Endometrial microvascular endothelial cells (primary cell): ENCODE data around the gene HAUS8. TPM values are rescaled to one million over a fixed set of nuclear protein-coding genes. Genes with fewer than 3 reads are reported as not detected.

Experiments used
- in situ Hi-C: cut with HindIII; loops from 2 replicates; pipeline ENCODE4 v1.10.0; 2017; ENCODE audit warnings: low sequenced_read_pairs, low pct_unique_long_range_greater_than_20kb; ENCODE audit errors: inconsistent ontology term
- total RNA-seq: library from RNA; depleted of rRNA; stranded (reverse); fragments of >200 nt; gene quantifications from one replicate; pipeline ENCODE4 v1.2.3, GENCODE V29; 2015; ENCODE audit errors: inconsistent ontology term

HAUS8 gene
- total RNA-seq, 1 donor from 2014 or later = 14.2 TPM

DNA sequence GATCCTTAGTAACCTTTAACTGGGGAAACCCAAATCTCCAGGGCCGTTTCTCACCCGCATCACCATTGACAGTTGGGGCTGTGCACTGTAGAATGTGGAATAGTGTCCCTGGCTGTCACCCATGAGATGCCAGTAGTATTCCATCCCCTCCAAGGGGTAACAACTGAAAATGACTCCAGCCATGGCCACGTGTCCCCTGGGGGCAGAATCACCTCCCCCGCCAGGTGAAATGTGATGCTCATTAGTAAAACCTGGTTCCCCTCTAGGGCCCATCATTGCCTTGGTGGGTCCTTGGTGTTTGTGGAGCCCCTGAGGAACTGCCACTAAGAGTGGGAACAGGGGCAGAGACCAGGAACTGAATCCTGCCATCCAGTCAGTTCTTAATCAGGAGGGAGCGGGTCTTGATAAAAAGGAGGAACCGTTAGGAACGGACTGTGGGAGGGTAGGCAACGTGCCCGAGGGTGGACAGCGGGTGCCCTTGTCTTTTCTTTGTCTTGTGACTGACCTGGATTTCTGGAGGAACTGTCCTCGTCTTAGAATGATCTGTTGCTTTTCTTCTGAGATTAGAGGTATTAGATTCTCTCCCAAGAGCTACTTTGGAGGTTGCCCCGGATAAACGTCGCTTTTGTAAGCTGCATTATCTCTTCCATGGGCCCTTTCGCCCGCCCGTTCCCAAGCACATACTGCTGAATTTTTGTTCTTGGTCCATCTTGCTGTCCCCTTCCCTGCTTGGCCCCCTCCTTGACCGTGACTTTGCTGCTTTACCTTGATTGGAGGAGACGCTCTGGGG is 3.9 kb upstream of the HAUS8 start:
- in situ Hi-C loops = no loop called here

DNA sequence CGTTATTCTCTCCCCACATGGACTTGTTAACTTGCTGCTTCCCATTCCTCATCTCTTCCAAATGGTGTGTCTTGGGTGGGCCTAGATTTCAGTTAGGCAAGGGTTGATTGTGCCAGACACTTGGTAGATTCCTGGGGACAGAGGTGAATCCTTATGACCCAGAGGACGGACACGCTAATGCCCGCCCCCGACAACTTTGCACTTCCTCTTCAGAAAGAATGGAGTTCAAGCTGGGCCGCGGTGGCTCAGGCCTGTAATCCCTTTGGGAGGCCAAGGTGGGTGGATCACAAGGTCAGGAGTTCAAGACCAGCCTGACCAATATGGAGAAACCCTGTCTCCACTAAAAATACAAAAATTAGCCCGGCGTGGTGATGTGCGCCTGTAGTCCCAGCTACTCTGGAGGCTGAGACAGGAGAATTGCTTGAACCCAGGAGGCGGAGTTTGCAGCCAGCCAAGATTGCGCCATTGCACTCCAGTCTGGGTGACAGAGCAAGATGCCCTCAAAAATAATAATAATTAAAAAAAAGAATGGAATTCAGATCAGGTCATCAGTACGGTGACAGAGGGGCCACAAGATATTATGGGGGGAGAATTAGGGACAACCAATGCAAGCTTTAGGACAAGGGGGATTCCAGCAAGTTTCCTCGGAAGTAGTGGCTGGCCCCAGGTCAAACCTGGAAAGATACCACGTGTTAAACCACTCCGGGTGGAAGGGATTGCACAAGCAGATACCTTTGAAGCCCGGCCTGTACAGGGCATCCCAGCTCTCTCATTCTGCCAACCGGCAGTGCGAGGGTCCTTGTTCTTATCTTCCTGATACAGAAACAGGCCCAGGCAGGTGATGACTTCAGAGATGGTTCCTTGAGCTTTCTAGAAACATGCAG is 3.0 kb upstream of the HAUS8 start:
- in situ Hi-C loops = no loop called here

DNA sequence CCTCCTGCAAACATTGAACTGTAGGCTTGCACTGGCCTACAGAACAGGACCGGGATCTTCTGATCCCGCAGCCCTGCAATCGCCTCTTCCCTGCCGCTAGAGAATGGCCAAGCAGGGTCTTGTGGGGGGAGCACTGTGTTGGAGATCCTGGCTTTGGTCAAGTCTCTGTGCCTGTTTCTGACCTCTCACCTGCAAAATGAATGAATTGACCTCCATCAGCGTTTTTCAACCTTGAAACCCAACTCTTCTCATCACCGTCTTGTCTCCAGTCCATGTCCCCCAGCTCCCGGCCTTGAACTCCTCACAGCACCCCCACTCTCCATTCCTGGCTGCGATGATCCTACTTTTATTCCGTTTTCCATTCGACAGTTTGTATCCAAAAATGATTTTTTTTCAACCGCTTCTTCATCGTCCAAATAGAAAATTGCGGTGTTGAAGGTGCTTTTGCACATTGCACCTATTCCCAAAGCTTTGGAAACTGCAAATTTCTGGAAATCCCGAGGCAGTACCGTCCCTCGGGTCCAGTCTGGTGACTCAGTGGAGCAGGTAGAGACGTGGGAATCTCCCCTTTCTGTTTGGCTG is 2.3 kb upstream of the HAUS8 start:
- in situ Hi-C loops = no loop called here

DNA sequence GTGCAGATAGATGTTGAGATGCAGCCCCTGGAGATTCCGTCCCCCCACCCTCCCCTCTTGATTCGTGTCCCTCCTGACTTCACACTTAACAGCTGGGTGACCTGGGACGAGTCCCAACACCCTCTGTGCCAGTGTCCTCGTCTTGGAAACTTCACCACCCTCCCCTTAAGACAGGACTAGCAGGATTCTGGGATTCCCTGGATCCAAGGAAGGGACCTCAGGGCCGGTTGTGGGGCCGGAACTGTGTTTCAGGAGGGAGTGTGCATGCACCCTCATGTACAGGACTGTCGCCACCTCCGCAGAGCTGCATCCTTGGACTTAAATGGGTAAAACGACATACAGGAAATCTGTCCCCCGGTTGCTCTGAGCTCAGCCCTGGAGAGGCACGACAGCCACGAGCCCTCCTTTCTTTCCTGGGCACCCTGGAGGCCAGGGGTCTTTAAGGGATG is 1.3 kb upstream of the HAUS8 start:
- in situ Hi-C loops = no loop called here

DNA sequence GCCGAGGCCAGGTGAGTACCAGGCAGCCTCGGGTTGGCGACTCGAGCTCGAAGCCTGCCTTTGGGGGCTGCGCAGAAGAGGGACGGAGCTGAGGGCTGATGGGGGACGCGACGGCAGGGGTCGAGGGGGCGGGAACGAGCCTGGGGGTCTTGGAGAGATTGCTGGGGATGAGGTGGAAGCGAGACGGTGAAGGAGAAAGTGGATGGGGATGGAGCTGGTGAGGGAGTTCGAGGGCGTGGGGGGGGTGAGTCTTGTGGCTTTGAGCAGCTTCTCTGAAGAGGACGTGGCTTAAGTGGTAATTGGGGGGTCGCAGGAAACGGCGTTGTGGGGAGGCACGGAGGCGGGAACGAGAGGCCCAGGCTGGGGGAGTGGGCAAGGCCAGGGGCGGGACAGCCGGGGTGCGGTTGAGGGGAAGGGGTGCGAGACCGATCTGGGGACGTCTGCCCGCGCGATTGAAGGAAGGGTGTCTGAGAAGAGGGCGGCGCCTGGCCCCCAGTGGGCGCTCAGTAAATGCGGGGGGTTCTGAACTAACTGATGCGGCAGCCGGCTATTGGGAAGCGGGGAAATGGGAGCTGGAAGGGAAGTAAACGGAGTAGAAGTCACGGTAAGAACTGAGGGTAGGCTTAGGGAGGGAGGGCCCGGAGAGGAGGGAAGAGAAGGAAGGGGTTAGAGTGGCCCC is 751 bp upstream of the HAUS8 start:
- in situ Hi-C loops = no loop called here

DNA sequence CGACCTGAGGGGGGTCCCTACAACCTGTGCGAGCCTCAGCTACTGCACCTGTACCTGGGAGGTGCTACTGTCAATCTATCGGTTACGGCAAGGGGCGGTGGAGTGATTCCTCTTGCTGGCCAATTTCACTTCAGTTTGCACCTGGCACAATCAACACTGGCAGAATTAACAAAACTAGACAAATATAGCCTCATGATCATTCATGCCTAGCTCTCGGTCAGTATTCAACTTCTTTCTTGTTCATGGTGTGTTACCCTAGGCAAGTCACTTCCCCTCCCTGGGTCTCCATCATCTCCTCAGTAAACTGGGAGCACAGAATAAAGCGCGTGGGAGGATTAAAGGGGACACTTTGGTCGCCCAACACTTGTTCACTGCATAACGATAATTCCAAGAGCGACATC is 618 bp downstream of the HAUS8 start:
- in situ Hi-C loops = no loop called here

DNA sequence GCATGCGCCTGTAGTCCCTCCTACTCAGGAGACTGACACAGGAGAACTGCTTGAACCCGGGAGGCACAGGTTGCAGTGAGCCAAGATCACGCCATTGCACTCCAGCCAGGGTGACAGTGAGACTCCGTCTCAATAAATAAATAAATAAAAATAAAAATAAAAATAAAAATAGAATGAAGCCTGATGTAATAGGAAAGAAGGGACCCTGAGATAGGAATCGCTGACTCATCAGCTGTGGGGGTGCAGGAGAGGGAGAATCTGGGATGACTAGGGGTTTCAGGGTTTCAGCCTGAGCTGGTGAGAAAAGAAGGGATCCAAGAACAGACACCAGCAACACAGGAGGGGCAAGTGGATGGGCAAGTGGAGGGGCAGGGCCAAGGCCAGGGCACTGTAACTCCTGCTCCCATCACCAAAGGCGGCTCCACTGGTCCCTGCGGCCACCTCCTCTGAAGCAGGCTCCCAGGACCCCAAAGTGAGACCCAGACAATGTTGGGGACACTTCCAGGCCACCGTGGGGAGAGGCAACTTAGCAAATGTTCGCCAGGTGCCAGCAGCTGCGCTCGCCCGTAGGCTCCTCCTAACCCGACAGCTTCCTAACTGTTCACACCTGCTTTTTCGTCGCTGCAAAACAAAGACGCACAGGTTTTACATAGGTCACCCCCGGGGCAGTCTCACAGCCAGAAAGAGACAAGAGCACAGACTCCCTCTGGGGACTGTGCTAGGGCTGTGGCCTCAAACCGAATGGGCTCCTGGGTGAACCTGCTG is 1.2 kb downstream of the HAUS8 start:
- in situ Hi-C loops = no loop called here

DNA sequence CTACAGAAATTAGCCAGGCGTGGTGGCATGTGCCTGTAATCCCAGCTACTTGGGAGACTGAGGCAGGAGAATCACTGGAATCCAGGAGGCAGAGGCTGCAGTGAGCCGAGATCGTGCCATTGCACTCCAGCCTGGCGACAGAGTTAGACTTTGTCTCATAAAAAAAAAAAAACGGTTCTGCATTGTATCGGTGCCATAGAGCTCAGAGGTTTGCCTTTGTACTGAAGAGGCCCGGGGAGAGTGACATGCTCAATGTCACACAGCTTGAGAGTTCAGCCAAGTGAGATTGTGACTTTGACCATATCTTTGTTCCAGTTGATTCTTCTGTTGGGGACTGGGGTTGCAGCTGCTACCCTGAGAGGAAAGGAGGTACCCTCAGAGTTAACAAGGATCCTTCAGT is 4.3 kb downstream of the HAUS8 start:
- in situ Hi-C loops = no loop called here

DNA sequence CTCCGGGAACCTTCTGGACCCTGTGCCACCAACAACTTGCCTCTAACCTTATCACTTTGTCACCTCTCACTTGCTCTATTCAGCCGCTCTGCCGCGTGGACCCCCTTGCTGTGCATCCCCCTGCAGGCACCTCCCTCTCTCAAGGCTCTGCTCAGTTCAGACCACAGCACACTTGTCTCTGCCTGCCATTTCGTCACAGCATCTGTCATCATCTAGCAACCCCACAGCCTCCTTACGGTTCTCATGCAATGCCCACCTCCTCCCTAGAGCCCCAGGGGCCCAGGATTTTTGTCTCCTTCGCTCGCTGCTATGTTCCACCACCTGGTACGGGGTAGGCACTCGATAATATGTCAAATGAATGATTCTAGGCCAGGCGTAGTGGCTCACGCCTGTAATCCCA is 4.8 kb downstream of the HAUS8 start:
- in situ Hi-C loops = no loop called here

DNA sequence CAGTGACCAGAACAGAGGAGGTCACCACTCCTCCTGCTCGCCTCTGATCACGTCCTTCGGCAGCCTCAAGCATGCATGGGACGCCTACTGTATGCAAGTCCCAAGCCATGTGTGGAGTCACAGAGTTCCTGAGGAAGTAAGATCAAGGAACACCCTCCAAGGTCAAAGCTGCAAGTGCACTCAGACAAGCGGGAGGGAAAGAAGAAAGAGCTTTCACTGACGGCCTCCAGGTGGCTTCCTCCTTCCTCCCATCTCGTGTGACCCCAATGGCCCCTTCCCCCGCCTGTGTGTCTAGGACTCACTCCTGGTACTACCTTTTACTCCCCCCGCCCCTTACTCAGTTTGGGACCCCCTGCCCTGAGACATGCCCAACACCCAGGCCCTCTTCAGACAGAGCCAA is 6.1 kb downstream of the HAUS8 start:
- in situ Hi-C loops = no loop called here

DNA sequence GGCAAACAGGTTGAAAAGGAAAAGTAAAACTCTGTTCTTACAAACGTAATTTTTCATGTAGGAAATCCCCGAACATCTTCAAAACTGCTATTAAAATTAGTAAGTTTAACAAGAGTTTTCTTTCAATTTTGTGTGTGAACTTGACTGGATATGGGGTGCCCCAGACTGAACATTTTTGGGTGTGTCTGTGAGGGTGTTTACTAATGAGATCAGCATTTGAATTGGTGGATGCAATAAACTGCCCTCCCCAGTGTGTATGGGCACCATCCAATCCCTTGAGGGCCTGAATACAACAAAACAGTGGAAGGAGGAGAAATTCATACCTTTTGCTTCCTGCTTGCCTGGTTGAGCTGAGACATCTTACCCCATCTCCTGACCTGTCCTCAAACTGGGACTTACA is 11.8 kb downstream of the HAUS8 start:
- in situ Hi-C loops = no loop called here

DNA sequence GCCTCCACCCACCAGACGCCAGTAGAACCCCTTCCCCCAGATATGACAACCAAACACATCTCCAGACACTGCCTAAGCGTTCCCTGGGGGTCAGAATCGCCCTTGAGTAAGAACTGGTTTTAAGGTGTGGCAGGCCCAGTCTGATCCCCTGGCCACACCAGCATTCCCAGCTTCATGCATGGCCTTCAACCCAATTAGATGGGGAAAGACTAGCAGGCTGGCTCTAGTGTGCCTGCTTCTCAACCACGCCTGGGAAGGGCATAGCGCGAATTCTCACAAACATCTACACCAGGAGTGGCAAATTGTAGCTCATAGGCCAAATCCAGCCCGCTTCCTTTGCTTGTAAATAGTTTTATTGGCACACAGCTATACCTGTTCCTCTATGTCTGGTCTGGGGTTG is 13.6 kb downstream of the HAUS8 start:
- in situ Hi-C loops = no loop called here

DNA sequence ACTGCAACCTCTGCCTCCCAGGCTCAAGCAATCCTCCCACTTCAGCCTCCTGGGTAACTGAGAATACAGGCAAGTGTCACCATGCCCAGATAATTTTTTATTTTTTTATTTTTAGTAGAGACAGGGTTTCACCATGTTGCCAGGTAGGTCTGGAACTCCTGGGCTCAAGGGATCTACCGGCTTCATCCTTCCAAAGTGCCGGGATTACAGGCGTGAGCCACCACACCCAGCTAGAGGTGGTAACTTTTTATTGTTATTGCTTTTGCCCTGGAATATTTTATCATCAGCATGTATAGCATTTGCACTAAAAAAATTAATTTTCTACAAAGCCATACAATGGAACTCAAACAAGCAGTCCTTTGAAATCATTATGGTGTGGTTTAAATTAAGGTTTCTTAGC is 14.0 kb downstream of the HAUS8 start:
- in situ Hi-C loops = no loop called here

DNA sequence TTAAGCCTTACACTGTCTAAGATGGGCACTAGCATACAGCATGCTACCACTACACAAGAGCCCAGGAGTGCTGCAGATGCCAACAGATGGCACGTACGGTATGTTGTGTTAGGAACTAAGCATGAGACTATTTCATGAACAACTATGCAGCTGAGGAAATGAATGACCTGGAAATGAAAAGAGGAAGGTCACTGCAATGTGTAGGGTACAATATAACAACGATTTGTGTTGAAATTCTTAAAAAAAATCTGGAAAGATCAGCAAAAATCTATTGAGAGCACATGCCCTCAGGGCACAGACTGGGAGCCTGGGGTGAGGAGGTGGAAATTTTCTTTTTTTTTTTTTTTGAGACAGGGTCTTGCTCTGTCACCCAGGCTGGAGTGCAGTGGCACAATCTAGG is 14.4 kb downstream of the HAUS8 start:
- in situ Hi-C loops = no loop called here

DNA sequence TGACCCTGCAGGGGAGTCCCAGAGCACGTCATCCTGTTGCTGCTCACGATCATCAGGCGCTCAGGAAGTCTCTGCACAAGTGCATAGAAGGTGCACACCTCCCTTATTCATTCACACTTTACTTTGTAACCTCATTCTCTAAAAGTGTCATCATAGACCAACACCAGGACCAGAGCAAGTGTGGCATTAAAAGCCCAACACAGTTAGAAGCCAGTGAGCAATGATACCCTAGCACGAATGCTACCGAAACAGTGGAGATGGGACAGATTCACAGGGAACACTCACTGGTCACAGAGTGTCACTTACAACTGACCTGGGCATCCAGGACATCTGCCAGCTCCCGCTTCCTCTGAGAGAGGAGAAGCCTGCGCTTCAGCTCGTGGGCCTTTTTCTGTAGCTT is 17.0 kb downstream of the HAUS8 start:
- in situ Hi-C loops = no loop called here

DNA sequence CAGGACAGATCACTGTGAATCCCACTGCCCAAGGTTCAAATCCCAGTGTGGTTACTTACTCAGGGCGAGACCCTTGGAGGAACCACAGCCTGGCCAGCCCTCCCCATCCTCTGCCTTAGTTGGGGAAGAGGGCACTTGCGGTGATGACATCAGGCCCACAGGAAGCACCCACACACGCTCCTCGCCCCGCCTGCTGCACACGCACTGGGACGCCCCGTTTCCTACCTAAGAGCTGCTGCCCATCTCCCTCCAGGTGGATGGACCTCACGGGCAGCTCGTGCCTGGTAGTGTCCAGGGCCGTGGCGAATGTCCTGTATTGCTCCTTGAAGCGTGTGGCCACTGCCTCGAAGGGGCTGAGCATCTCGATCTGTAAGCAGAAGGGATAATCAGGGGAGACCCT is 19.6 kb downstream of the HAUS8 start:
- in situ Hi-C loops = no loop called here

DNA sequence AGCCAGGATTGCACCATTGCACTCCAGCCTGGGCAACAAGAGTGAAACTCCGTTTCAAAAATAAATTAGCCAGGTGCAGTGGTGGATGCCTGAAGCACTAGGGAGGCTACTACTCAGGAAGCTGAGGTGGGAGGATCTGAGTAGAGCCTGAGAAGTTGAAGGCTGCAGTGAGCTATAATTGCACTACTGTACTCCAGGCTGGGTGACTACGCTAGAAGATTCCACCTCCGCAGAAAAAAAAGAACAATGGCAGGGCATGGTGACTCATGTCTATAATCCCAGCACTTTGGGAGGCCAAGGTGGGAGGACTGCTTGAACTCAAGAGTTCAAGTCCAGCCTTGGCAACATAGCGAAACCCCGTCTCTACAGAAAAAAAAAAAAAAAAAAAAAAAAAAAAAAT is 20.5 kb downstream of the HAUS8 start:
- in situ Hi-C loops = no loop called here

DNA sequence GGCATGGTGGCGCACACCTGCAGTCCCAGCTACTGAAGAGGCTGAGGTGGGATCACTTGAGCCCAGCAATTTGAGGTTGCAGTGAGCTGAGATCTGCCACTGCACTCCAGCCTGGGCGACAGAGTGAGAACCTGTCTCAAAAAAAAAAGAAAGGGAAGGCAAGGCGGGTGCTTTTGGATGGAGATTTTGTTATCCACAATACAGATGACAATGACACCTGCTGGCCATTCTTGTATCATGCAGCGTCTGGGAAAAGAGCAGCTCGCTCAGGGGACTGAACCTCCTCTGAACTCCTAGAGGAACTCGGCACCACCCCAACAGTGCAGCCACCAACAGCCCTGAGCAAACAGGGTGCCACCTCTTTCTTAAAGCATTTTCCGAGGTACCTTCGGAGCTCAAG is 22.8 kb downstream of the HAUS8 start:
- in situ Hi-C loops = no loop called here
